HG03045 (cell line): ENCODE measurements around the gene ROR2.

ENCODE experiments used
- ATAC-seq: cut with Tn5 transposase; IDR thresholded peaks from one replicate; pipeline ENCODE4 v1.9.1; 2021; ENCODE audit warnings: mild to moderate bottlenecking, moderate library complexity; ENCODE audit not compliant: unreplicated experiment

The ROR2 gene

GRCh38 chr9:91902475-91903125, 47.4 kb downstream of the ROR2 start:
- no peak for ATAC-seq

DNA sequence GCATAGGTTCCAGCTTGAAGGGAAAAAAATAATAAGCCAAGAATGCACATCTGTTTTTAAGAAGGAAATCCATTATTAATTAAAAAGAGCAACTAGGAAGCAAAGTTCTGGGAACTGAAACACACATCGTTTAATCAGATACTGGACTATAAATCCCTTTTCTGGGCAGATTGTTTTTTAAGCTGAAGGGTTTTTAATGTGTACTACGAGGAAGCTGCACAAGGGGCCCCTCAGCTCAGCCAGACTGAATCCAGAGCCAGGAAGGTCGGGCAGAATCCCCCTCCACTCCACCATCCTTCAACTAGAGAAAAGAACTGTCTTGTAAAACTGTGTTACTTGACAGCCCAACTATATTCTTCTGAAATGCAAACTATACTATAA, 49.2 kb downstream of the ROR2 start:
- ATAC-seq: no peak

DNA sequence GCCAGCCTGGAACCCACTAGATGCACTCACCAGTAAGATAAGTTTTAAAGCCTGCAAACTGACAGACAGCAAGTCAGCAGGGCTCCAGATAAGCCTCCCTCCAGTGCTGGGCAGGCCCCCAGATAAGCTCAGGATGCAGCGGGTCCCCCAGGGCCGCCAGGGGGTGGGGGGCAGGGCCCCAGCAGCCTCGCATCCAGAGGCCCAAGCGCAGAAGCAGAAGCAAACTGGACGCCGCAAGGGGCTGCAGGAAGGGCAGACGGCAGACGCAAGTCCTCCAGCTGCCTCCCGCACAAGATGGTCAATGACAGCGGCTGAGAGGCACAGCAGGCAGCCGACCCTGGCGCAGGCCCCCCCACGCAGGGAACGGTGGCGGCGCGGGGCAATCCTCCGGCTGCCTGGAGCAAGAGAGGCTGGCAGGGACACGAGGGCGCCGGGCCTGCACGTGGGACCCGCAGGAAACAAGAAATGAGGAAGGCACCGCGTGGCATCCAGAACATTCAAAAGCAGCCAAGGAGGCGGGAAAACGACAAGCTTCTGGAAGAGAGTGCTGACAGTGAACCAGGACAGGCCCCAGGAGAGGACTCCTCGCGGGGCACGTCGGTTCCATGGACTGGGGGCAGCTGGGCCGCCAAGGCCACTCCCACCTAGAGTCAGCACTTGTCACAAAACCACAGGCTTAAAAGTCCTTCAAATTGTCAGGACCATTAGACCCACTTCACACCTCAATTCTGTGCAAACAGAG, 49.8 kb downstream of the ROR2 start:
- ATAC-seq: no peak

DNA sequence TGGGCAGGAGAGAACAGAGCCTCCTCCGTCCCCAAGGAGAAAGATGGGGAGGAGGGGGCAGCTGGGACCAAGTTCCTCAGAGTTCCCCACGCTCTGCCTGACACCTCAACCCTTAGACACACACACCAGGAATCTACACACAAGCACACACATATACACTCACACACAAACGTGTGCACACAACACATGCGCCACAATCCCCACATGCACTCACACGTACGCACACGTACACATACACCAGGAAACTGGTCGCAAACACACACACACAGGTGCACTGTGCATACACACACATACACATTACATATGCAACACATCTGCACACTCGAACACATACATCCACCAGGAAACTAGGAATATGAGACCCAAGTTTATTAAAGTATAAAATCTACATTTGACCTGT, 50.4 kb downstream of the ROR2 start:
- no peak for ATAC-seq

- ATAC-seq: no peak
Observed at GRCh38 chr9:91899219-91899563, 50.8 kb downstream of the ROR2 start.

DNA sequence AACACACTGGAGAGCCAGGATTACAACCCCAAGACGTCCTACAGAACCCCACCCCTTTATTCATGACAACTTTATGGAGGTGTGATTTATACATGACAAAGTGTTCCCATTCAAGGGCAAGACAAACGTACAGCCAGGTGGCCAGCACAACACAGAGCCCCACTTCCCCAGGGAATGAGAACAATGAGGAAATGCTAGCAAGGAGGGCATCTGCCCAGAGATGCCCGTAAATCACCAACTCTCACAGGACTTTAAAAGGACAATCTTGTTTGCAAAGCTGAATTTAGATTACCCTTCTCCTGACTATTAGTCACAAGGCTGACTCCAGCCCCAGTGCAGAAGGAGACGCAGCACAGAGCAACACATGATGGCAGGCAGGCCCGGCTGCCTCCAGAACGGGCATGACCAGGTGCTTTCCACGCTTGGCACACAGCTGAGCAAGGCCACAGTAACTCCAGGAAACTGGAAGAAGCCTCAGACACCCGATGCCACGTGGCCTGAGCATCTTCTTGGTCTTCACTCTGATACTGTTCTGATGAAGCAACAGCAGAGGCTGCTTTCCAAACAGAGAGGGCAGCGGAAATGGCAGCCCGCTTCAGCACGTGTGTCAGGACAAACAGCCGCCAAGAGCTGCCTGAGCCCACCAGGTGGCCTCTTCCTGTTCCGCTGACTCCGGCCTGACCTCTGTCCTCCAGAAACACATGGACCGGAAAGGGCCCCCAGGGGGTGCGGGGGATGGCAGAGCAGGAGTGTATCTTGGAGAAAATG, 51.4 kb downstream of the ROR2 start:
- no peak for ATAC-seq

DNA sequence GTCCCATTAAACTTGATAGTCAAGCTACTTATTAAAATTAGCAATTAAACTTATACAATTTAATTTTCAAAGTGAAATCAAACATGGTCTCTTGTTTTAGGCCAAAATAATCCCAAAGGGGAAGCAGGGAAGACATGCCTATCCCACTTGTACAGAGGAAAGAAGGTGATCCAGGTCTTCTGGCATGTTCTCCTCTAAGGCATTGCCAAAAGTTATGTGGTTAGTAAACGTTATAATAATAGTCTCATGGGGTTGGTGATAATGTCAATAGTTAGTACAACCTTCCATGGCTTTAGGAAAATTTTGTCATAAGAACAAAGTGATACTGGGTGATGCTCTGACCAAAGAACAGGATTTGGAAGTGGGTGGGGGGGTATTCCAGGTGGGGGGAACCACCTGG, 52.8 kb downstream of the ROR2 start:
- no peak for ATAC-seq

DNA sequence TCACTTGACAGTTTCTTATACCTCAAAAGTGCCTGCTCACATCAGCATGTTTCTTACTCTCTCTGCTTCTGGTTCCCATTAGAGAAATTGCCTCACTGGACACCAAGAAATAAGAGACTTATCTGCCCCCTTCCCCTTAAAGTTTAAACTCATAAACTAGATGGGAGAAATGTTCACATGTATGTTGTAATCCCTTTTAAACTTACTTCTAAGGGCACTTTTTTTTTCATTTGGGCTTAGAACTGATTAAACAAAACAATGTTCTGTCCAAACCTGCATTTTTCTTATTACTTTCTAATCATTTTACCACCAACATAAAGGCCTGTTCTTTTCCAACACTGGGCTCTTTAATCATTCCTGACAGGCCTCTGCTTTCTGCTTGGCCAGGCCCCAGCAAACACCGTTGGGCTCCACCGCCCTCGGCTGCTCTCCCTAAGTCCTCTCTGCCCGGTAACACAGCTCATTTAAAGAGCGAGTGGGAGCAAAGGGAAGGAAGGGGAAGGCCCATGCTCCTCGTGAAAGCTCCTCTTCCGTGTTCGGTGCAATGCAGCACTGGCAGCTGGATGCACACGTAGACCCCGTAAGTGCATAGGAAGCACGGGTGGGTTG, 53.4 kb downstream of the ROR2 start:
- no peak for ATAC-seq

GRCh38 chr9:91896097-91896496, 53.9 kb downstream of the ROR2 start:
- no peak for ATAC-seq

DNA sequence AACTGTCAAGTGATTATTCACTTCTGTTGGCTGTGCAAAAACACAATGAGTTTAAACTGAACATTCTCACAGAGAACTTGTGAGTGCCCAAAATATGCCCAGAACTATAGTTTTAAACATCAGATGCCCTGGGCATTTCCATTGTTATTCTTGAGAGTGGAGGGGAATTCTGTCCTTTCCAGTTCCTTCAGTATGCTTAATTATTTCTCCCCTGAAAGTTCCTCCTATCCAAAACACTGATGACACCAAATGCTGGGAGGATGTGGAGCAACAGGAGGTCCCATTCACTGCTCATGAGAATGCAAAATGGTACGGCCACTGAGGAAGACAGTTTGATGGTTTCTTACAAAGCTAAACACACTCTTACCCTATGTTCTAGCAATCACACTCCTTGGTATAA, 55.5 kb downstream of the ROR2 start:
- no peak for ATAC-seq

GRCh38 chr9:91894023-91894422, 56.0 kb downstream of the ROR2 start:
- no peak for ATAC-seq

GRCh38 chr9:91891915-91892314, 58.1 kb downstream of the ROR2 start:
- no peak for ATAC-seq

DNA sequence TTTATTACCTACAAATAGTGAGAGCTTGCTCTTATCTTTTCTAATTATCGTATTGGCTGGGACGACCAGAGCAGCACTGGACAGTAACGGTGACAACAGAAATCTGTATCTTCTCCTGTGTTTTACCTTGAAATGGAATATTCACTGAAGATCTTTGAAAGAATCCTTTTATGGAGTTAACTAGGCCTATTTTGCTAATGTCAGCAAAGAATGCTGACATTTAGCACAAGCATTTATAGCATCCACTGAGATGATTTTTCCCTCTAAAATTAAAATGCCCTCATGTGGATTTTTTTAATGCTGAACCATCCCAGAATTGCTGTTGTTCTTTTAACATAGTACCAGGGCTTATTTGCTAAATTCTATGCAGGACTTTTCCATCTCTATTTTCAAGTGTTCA, 59.4 kb downstream of the ROR2 start:
- no peak for ATAC-seq

- no peak for ATAC-seq
Observed at GRCh38 chr9:91889161-91889911, 60.7 kb downstream of the ROR2 start.

DNA sequence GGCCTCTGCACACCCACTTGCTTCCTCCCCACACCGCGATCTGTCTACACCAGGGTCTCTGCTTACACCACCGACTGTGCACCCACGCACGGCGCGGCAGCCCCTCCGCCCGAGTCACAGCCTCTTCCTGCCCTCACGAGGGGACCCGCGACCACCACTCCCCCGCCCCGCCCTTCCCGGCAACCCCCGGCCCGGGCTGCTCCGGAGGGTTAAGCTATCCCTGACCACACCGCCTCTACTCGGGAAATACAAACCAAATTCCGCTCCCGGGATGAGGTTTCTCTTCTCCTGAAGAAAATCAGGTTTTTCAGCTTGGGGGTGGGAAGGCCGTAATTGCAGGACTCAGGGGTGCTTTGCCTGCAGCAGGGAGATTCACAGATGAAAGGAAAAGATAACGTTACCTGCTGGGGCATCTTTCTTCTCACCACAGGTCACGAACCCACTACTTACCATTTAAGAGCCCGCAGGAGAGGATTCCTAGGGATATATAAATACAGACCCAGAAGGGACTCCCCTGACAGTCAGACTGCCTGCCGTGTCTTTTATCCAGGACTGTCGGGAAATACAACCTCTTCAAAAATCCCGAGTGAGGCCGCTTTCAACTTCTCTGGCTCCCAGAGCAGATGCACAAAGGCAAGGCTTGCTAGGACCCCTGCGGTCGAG, 63.5 kb downstream of the ROR2 start:
- no peak for ATAC-seq

DNA sequence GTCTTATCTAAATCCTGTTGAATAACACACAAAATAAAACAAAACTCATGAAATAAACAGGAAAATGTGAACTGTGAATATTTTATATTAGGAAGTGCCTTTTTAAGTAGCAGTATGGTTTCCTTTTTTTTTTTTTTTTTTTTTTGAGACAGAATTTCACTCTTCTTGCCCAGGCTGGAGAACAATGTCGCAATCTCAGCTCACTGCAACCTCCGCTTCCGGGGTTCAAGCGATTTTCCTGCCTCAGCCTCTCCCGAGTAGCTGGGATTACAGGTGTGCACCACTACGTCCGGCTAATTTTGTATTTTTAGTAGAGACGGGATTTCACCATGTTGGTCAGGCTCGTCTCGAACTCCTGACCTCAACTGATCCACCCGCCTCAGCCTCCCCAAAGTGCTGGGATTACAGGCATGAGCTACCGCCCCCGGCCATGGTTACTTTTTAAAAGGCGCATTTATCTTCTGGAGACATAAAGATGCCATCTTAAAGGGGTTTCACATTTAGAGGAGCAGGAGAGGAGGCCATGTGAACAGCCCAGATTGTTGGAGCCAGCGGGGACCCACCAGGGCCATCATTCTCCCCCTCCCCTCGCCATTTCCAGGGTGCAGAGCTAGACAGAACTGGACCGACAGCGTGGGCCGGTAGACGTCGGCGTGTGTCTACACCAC, 64.1 kb downstream of the ROR2 start:
- no peak for ATAC-seq

GRCh38 chr9:91884696-91885687, 65.0 kb downstream of the ROR2 start:
- no peak for ATAC-seq

DNA sequence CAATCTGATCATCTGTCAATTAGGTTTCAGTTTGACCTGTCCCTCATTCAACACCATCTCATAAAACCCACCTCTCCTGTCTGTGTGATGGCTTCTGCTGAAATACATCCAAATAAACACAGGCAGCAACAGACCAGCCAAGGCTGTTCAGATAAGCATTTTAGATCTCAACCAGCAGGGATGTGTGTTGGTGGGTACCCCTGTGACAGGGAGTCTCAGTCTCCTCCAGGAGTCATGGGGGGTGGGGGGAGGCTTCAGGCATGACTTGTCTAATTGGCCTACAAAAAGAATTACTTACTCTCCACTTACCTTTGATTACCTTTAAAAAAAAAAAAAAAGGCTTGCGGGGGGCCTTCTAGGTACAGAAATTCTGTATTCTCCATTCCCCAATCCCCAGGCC, 65.9 kb downstream of the ROR2 start:
- no peak for ATAC-seq

DNA sequence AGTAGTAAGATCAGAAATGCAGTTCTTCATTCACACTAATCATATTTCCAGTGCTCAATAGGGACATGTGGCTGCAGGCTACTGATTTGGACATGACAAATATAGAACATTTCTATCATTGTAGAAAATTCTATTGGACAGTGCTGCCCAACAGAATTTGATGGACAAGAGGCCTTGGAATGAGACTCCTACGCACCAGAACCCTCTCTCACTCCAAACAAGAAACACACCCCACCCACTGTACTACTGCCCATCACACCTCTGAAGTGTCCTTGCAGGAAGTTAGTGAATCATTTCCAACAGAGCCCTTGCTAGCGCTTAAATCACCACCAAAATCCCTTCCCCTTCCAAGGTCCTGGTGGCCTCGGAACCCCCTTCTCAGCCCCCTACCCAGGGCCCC, 66.5 kb downstream of the ROR2 start:
- ATAC-seq: no peak
